Measurements from ENCODE around the gene AKAP8L. TPM values are rescaled to one million over a fixed set of nuclear protein-coding genes. Genes with fewer than 3 reads are reported as not detected.

The AKAP8L gene
- total and polyA plus RNA-seq, 9 of the 15 experiments (the other 6 are each of a cell fraction or from before 2014, with no cell fraction given), result 2.4 to 116 (median 70.7) TPM

DNA sequence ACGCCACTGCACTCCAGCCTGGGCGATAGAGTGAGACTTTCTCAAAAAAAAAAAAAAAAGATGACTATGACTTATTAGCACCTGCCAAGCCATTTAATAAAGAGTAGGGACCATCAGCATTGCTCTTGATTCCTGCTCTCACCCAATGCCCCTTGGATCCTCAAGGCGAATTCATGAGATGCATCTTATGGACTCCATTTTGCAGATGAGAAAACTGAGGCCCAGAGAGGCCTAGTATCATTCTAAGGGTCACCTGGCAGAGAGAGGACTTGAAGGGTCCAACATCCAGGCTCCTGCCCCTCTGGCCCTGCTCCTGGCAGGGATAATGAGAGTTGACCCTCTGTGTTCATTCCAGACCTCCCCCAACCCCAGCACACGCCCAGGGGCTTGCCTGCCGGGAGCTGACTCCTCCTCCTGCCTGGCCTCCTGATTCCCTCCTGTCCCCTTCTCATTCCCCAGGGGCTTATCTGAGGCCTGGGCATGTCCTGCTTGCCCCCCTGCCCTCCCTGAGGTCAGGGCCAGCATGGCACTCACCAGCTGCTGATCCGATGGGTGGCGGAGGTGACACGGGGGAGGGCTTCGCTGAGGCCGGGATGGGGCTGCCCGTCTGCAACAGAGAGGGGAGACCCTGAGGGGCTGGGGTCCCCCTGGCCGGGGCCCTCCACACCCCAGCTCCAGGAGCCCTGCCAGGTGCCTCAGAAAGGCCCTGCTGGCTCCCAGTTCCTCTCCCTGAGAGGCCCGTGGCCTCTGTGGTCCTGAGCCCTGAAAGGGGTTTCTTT is 23.5 kb upstream of the AKAP8L start (continued):
- TF ChIP-seq, protein P1, sequence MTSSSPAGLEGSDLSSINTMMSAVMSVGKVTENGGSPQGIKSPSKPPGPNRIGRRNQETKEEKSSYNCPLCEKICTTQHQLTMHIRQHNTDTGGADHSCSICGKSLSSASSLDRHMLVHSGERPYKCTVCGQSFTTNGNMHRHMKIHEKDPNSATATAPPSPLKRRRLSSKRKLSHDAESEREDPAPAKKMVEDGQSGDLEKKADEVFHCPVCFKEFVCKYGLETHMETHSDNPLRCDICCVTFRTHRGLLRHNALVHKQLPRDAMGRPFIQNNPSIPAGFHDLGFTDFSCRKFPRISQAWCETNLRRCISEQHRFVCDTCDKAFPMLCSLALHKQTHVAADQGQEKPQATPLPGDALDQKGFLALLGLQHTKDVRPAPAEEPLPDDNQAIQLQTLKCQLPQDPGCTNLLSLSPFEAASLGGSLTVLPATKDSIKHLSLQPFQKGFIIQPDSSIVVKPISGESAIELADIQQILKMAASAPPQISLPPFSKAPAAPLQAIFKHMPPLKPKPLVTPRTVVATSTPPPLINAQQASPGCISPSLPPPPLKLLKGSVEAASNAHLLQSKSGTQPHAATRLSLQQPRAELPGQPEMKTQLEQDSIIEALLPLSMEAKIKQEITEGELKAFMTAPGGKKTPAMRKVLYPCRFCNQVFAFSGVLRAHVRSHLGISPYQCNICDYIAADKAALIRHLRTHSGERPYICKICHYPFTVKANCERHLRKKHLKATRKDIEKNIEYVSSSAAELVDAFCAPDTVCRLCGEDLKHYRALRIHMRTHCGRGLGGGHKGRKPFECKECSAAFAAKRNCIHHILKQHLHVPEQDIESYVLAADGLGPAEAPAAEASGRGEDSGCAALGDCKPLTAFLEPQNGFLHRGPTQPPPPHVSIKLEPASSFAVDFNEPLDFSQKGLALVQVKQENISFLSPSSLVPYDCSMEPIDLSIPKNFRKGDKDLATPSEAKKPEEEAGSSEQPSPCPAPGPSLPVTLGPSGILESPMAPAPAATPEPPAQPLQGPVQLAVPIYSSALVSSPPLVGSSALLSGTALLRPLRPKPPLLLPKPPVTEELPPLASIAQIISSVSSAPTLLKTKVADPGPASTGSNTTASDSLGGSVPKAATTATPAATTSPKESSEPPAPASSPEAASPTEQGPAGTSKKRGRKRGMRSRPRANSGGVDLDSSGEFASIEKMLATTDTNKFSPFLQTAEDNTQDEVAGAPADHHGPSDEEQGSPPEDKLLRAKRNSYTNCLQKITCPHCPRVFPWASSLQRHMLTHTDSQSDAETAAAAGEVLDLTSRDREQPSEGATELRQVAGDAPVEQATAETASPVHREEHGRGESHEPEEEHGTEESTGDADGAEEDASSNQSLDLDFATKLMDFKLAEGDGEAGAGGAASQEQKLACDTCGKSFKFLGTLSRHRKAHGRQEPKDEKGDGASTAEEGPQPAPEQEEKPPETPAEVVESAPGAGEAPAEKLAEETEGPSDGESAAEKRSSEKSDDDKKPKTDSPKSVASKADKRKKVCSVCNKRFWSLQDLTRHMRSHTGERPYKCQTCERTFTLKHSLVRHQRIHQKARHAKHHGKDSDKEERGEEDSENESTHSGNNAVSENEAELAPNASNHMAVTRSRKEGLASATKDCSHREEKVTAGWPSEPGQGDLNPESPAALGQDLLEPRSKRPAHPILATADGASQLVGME (CRISPR knock-in tag; IDR thresholded peaks at IDR 0.05), result no peak
- TF ChIP-seq FOXA1 (IDR thresholded peaks at IDR 0.05; ENCODE audit: borderline replicate concordance) (no peak), ZNF316 (IDR thresholded peaks at IDR 0.05) (peak; percentile 30; the same call in 1 of the 2 replicates), BCOR (IDR thresholded peaks at IDR 0.05) (peak; percentile 52; the same call in 1 of the 2 replicates), SMAD2 (IDR thresholded peaks at IDR 0.05; ENCODE audit: low read depth, low read length) (no peak)
- TF ChIP-seq, protein P2, sequence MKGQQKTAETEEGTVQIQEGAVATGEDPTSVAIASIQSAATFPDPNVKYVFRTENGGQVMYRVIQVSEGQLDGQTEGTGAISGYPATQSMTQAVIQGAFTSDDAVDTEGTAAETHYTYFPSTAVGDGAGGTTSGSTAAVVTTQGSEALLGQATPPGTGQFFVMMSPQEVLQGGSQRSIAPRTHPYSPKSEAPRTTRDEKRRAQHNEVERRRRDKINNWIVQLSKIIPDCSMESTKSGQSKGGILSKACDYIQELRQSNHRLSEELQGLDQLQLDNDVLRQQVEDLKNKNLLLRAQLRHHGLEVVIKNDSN (CRISPR knock-in tag; IDR thresholded peaks at IDR 0.05), result no peak
- TF ChIP-seq, protein P3, sequence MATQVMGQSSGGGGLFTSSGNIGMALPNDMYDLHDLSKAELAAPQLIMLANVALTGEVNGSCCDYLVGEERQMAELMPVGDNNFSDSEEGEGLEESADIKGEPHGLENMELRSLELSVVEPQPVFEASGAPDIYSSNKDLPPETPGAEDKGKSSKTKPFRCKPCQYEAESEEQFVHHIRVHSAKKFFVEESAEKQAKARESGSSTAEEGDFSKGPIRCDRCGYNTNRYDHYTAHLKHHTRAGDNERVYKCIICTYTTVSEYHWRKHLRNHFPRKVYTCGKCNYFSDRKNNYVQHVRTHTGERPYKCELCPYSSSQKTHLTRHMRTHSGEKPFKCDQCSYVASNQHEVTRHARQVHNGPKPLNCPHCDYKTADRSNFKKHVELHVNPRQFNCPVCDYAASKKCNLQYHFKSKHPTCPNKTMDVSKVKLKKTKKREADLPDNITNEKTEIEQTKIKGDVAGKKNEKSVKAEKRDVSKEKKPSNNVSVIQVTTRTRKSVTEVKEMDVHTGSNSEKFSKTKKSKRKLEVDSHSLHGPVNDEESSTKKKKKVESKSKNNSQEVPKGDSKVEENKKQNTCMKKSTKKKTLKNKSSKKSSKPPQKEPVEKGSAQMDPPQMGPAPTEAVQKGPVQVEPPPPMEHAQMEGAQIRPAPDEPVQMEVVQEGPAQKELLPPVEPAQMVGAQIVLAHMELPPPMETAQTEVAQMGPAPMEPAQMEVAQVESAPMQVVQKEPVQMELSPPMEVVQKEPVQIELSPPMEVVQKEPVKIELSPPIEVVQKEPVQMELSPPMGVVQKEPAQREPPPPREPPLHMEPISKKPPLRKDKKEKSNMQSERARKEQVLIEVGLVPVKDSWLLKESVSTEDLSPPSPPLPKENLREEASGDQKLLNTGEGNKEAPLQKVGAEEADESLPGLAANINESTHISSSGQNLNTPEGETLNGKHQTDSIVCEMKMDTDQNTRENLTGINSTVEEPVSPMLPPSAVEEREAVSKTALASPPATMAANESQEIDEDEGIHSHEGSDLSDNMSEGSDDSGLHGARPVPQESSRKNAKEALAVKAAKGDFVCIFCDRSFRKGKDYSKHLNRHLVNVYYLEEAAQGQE (IDR thresholded peaks at IDR 0.05; ENCODE audit: borderline replicate concordance), result no peak
- TF ChIP-seq, protein P3 (CRISPR knock-in tag; IDR thresholded peaks at IDR 0.05; ENCODE audit: low read depth), result no peak
